ENCODE measurements around the gene FMN1. TPM values are rescaled to one million over a fixed set of nuclear protein-coding genes. Genes with fewer than 3 reads are reported as not detected.

The FMN1 gene
- total RNA-seq, 1 experiment from 2014 or later = 2.4 TPM

GRCh38 chr15:33040496-33040895 is 154.0 kb downstream of the FMN1 start:
- H3K4me2 ChIP-seq (ENCODE audit: low read length) = no peak overlapping the region
- no peaks in the 10 kb centered on the region for H3K4me1 ChIP-seq (ENCODE audit: insufficient read depth, low read length)
- no peaks in the 10 kb centered on the region for H3K79me2 ChIP-seq (ENCODE audit: low read length)
- no TSS peak for BruUV-seq (replicated peaks)
- H3K4me3 ChIP-seq (ENCODE audit: low read length) = no peak overlapping the region
- ChIA-PET POLR2A (ENCODE audit: unreplicated experiment) (no interaction called here), CTCF (no interaction called here)
- H3K36me3 ChIP-seq (ENCODE audit: low read depth, low read length) = no peaks in the 10 kb centered on the region
- ATAC-seq (no peak), DNase-seq (no peak)
- no peaks in the 10 kb centered on the region for H3F3A ChIP-seq (ENCODE audit: low read length, unreplicated experiment)
- 0 out of 2 replicates have a peak, but pooled peaks cover 9% of the 10 kb centered on the region for H3K9me3 ChIP-seq (ENCODE audit: low read length)
- H3K27ac ChIP-seq (ENCODE audit: low read length) = no peak overlapping the region
- intact Hi-C loops (cut with micrococcal nuclease) = no loop called here
- no peaks in the 10 kb centered on the region for H3K9me2 ChIP-seq (replicated peaks; ENCODE audit: low read length)
- TF ChIP-seq EZH2 (IDR thresholded peaks at IDR 0.05; ENCODE audit: low read length, unreplicated experiment) = no peak
- no peaks in the 10 kb centered on the region for H4K20me1 ChIP-seq (ENCODE audit: low read length)
- no peaks in the 10 kb centered on the region for H3K27me3 ChIP-seq (ENCODE audit: low read length)
- H2AFZ ChIP-seq (ENCODE audit: low read length) = no peak overlapping the region
- H3K9ac ChIP-seq (ENCODE audit: low read length) = no peak overlapping the region

GRCh38 chr15:33034588-33034987 is 159.9 kb downstream of the FMN1 start:
- Histone ChIP-seq H3K9ac (ENCODE audit: low read length) (no peak overlapping the region), H3K9me3 (ENCODE audit: low read length) (no peaks in the 10 kb centered on the region), H3K9me2 (replicated peaks; ENCODE audit: low read length) (no peaks in the 10 kb centered on the region), H3K4me3 (ENCODE audit: low read length) (no peak overlapping the region), H3K4me1 (ENCODE audit: insufficient read depth, low read length) (peaks cover 24% of the 10 kb centered on the region), H3K27me3 (ENCODE audit: low read length) (no peaks in the 10 kb centered on the region), H3K4me2 (ENCODE audit: low read length) (no peak overlapping the region), H3K36me3 (ENCODE audit: low read depth, low read length) (no peaks in the 10 kb centered on the region), H3K79me2 (ENCODE audit: low read length) (no peaks in the 10 kb centered on the region), H3K27ac (ENCODE audit: low read length) (no peak overlapping the region), H3F3A (ENCODE audit: low read length, unreplicated experiment) (no peaks in the 10 kb centered on the region), H2AFZ (ENCODE audit: low read length) (no peak overlapping the region), H4K20me1 (ENCODE audit: low read length) (no peaks in the 10 kb centered on the region)
- no peak for TF ChIP-seq CTCF (conservative IDR thresholded peaks at IDR 0.05; ENCODE audit: low read depth, low read length)
- no peak for TF ChIP-seq EZH2phosphoT487 (IDR thresholded peaks at IDR 0.05; ENCODE audit: borderline replicate concordance, low read length)
- ChIA-PET CTCF (no interaction called here), POLR2A (ENCODE audit: unreplicated experiment) (no interaction called here)
- DNase-seq (no peak), ATAC-seq (no peak)
- intact Hi-C loops (cut with micrococcal nuclease) = no loop called here
- BruUV-seq (replicated peaks) = no TSS peak

- Histone ChIP-seq H3K4me3 (ENCODE audit: low read length) (no peak overlapping the region), H3K4me2 (ENCODE audit: low read length) (peak overlapping the region; percentile 26; the same call in 1 of the 2 replicates), H2AFZ (ENCODE audit: low read length) (no peak overlapping the region), H3K4me1 (ENCODE audit: insufficient read depth, low read length) (peaks cover 32% of the 10 kb centered on the region), H3K27me3 (ENCODE audit: low read length) (no peaks in the 10 kb centered on the region), H3K9ac (ENCODE audit: low read length) (no peak overlapping the region), H4K20me1 (ENCODE audit: low read length) (no peaks in the 10 kb centered on the region), H3K27ac (ENCODE audit: low read length) (peak overlapping the region; percentile 26), H3F3A (ENCODE audit: low read length, unreplicated experiment) (no peaks in the 10 kb centered on the region), H3K9me2 (replicated peaks; ENCODE audit: low read length) (no peaks in the 10 kb centered on the region), H3K36me3 (ENCODE audit: low read depth, low read length) (no peaks in the 10 kb centered on the region), H3K9me3 (ENCODE audit: low read length) (no peaks in the 10 kb centered on the region), H3K79me2 (ENCODE audit: low read length) (no peaks in the 10 kb centered on the region)
- ChIA-PET CTCF (interaction anchor here (0.5 kb wide), 1 partner anchor 223 kb away, joined by 7 read pairs; no protein-coding TSS in a partner anchor), POLR2A (ENCODE audit: unreplicated experiment) (interaction anchor here (0.7 kb wide), 1 partner anchor 19 kb away, joined by 5 read pairs; no protein-coding TSS in a partner anchor)
- BruUV-seq (replicated peaks) = no TSS peak
- DNase-seq (peak; percentile 42), ATAC-seq (peak; percentile 10; the same call in 1 of the 2 replicates)
- TF ChIP-seq EZH2phosphoT487 (IDR thresholded peaks at IDR 0.05; ENCODE audit: borderline replicate concordance, low read length) (no peak), EZH2 (IDR thresholded peaks at IDR 0.05; ENCODE audit: low read length, unreplicated experiment) (no peak), CTCF (conservative IDR thresholded peaks at IDR 0.05; ENCODE audit: low read depth, low read length) (no peak)
- intact Hi-C loops (cut with micrococcal nuclease) = no loop called here
Observed at GRCh38 chr15:33032053-33032452, 162.5 kb downstream of the FMN1 start.

Data from PC-3 (cell line).